ENCODE results near the gene CCT5.
"Not testable (repeated sequence)": the region's sequence is repeated elsewhere in the genome, so short reads cannot be mapped to it uniquely, and the experiment has no call there.

The CCT5 gene

DNA sequence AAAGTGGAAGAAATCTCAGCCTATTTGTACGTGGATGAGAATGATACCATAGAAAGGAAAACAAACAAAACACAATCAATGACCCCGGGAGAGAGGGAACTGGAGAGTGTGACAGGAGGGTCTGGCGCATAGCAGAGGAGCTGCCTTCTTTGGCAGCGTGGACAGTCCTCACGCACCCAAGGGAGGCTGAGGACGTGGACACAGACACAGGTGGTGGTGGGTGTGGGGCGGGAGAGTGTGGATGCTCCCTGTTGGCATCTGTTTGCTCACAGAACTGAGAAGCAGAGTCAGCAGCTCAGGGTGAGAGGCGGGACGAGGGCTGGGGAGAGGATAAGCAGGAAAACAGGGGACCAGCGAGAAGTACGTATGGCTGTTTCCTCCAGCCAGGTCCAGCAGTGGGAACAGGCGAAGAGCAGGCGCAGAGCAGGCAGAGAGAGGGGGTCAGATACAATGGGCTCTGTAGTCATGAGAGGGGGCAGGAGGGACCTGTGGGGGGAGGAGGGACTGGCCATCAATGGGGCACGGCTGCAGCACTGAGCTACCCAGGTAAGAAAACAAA lies 47.6 kb downstream of the CCT5 start:
- no peak for FAIRE-seq
- DNase-seq (ENCODE audit: insufficient read length, low spot score), result no peak

DNA sequence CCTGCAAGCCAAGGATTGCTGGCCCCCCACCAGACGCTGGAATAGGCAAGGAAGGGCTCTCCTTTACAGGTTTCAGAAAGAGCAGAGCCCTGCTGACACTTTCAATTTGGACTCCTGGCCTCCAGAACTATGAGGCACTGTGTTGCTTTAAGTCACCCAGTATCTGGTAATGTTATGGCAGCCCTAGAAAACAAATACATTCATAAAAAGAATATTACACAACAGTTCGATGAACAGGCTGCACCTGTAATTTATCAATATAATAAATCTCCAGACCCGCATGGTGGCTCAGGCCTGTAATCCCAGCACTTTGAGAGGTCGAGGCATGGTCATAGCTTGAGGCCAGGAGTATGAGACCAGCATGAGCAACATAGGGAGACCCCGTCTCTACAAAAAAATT lies 50.2 kb downstream of the CCT5 start:
- DNase-seq (ENCODE audit: insufficient read length, low spot score), result no peak
- FAIRE-seq, result no peak

DNA sequence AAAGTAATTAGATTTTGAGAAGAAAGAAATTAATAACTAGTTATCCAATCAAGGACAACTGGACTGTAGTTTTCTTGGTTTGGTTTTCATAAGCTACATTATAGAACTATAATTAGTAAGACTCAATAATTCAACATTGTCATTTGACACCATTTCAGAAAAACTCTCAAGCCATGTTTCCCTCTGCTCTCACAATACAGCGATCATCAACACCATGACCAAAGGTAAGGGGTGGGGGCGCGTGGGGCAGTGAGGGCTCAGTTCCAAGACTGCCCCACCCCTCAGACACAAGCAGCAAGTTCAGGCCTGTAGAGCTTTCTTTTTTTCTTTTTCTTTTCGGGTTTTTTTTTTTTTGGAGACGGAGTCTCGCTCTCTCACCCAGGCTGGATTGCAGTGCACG lies 51.2 kb downstream of the CCT5 start:
- DNase-seq (ENCODE audit: insufficient read length, low spot score), result no peak
- FAIRE-seq, result no peak

DNA sequence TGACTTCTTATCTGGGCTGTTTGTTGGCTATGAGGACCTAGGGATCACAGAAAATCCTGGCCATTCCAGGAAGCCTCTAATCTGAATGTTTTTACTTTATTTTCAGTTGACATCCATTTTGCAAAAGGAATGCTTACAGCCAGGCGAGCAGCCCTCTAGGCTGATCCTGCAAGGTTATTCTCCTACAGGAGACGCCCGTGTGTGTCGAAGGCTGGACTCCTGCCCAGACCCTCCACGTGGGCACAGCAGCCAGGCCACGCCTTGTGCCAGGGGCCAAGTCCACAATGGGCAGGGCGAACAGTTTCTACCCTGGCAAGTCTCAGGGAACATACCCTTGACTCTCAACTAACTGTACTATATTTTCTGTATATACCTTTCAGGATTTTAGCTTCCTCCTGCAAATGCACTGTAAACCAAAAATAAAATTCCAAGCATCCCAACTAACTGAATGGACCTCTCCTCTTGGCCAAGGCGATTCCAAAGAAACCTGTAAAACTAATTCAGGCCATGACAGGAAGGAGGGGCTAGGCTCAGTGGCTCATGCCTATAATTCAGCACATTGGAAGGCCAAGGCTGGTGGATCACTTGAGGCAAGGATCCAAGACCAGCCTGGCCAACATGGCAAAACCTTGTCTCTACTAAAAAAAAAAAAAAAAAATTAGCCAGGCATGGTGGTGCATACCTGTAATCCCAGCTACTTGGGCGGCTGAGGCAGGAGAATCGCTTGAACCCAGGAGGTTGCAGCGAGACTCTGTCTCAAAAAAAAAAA lies 51.9 kb downstream of the CCT5 start:
- DNase-seq (ENCODE audit: insufficient read length, low spot score), result no peak
- FAIRE-seq, result no peak

DNA sequence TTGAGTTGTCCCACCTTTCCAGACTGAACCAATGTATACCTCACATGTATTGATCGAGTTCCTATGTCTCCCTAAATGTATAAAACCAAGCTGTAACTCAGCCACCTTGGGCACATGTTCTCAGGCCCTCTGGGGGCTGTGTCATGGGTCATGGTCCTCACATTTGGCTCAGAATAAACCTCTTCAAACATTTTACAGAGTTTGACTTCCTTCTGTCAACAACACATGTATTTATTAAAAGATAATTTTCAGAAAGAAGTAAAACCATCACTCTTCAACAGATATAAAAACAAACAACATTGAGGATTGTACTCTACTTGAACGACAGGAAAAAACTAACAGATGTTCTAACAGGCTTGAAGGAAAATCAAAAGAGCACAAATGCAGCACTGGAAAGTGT lies 53.1 kb downstream of the CCT5 start:
- DNase-seq (ENCODE audit: insufficient read length, low spot score), result no peak
- FAIRE-seq, result no peak

DNA sequence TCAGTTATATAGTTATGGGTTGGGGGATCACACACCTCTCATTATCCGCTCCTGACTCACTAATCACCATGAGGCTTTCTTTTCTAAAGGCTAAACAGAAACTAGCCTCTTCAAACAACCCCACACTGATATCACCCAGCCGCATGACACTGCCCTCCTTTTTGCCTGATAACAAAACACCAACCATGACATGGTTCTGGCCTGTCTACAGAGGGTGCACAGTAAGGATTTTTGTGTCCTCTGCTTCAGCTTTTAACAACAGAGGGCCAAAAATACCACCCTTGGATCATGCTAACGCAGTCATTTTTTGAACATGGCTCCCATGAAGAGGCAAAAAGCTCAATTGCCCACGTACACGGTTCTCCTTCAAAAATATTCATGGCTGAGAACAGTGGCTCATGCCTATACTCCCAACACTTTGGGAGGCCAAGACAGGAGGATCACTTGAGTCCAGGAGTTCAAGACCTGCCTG lies 53.7 kb downstream of the CCT5 start:
- FAIRE-seq, result no peak

DNA sequence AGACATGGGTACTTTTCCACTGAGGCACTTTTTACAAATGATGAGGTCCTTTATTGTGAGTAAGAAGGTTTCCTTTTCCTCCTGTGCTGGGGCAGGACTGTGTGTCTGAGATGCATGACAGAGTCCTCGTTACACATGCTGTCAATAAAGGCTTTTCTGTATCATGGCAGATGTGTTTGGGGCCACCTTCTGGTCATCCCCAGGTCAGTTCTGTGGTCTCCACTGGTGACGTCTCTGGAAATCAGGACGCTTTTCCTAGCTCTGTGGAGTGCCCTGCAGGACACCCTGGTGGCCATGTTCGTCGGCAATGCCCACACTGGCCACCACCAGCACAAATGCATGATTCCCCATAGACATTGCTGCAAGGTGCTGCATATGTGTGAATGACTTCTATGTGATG lies 54.9 kb downstream of the CCT5 start:
- no peak for DNase-seq (ENCODE audit: insufficient read length, low spot score)
- FAIRE-seq, result no peak

More for the DNA sequence above, 53.7 kb downstream of the CCT5 start:
- no peak for DNase-seq (ENCODE audit: insufficient read length, low spot score)

DNA sequence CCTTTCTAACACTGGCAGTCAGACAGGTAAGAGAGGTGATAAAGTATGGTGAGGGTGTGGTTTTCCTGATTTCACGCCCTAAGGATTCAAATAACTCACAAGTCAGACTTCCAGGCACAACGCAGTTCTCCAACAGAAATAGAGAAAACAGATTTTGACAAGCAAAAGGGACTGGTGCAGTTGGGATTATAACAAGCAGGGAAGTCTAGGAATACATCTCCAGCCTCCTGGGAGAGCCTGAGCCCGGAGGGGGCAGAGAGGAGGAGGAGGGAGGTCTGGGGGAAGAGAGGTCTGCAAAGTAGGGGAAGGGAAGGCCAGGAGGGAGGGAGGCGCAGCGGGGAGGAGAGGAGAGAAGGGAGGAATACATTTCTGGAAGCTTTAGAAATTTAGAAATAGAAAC lies 56.0 kb downstream of the CCT5 start:
- FAIRE-seq (no peak), DNase-seq (ENCODE audit: insufficient read length, low spot score) (no peak)

DNA sequence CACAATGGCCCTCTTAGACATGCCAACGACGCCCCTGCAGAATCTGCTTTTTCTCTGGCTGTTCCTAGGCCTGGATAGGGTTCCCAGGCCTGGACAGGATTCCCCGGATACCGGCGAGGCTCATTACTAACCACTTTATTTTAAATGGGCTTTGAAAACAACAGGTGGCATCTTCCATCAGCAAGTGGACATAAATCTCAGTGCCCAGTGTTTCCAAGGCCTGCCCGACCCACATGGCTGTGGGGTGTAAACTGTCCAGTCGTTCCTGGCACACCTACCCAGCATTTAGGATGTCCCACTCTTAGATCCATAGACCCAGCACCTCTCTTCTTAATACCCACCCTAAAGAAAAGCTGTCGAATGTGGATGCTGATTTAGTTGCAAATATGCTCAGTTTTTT lies 56.7 kb downstream of the CCT5 start:
- FAIRE-seq, result peak; percentile 9
- no peak for DNase-seq (ENCODE audit: insufficient read length, low spot score)

DNA sequence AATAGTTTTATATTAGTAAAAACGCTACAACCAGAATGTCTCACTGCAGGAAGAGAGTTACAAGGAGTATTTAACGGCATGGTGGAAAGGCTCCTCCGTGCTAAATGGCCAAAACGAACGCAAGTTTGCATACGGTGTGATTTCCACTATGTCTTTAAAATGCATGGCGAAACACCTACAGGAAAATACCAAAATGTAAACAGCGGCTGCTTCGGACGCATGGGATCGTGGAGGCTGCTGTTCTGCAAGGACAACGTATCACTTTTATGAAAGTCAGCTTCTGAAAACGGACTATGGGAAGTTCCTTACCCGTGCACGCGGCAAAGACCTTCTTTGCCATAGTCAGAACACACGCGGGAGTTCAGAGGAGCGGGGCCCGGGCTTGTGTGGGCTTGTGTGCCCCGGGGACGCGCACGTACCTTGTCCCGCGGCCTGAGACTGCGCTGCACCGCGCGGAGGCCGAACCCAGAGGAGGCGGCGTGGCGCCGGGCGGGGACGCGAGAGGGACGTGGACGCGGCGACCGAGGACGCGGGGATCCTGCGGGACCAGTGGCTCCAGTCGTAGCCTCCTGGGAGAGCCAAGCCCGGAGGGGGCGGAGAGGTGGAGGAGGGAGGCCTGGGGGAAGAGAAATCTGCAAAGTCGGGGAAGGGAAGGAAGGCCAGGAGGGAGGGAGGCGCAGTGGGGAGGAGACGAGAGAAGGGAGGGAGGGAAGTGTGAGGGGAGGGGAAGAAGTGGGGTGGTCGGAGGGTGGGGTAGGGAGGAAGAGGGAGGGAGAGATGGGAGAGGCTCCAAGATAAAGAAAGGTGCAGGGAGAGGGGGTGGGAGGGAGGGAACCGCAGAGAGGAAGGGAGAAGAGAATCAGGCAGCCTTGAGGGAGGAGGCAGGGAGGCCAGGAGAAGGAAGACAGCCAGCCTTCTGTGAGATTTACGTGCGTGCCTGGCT lies 57.4 kb downstream of the CCT5 start, which contains the start of gene CMBL:
CMBL (minus strand) TSS at position 697 of the 943 bp plus-strand sequence. CDS start 17,140 bp downstream, outside the sequence.
- peak; percentile 42 for FAIRE-seq
- DNase-seq (ENCODE audit: insufficient read length, low spot score), result peak; percentile 49

DNA sequence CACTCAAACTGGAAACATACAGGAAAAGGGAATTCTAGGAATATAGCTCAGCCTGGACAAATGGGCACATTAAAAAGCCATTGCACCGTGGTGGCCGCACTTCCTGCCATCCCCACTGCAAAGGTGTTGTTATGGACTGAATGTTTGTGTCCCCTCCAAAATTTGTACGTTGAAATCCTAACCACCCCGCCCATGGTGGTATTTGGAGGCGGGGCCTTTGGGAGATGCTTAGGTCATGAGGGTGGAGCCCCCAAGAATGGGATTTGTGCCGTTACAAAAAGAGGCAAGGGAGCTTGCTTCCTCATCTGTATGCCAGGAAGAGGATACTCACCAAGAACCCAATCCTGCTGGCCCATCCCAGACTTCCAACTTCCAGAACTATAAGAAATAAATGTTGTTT lies 58.8 kb downstream of the CCT5 start:
- no peak for FAIRE-seq
- no peak for DNase-seq (ENCODE audit: insufficient read length, low spot score)

DNA sequence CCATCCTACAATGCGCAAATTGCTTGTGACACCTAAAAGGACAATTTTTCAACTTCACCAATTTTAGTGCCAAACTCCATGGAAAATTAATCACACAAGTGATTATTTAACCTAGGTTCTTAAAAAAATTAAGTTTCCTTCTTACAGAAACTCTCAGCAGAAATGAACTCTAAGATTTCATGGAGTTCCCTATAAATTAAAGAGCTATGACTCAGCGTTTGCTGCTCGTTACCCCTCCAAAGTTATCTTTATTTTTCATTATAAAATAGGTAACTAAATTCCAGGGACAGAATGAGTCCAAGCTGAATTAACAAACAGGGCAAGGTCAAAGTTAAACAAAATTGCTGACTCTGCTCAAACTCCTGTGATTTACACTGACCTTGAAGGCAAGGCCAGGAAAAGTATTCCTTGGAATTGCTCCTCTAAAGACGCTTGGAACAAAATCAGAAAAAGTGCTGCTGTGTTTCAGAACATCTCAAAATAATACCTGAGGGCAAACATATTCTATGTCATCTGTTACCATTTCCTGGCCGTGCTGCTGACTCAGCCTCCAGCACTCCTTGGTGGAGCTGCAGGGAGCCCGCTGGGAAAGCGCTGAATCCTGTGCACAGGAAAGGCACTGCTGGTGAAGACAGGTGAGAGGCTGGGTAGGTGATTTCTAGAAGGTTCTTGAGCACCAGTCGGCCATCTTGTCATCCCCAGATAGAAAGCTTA lies 60.1 kb downstream of the CCT5 start:
- FAIRE-seq, result peak; percentile 4
- DNase-seq (ENCODE audit: insufficient read length, low spot score), result peak; percentile 91

DNA sequence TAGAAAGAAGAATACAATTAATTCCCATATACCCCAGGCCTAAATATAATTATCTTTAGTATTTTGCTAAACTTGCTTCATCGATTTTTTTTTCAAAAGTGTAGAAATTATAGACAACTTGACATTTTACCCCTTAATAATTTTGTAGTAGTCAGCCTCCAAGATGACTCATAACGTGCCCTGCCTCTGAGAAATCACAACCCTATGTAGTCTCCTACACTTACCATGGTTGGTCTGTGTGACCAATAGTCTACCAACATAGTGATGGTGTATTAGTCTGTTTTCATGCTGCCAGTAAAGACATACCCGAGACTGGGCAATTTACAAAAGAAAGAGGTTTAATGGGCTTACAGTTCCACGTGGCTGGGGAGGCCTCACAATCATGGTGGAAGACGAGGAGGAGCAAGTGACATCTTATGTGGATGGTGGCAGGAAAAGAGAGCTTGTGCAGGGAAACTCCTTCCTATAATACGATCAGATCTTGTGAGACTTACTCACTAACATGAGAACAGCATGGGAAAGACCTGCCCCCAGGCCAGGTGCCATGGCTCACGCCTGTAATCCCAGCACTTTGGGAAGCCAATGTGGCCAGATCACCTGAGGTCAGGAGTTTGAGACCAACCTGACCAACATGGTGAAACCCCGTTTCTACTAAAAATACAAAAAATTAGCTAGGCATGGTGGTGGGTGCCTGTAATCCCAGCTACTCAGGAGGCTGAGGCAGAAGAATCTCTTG lies 60.9 kb downstream of the CCT5 start:
- FAIRE-seq; DNase-seq (ENCODE audit: insufficient read length, low spot score): not testable (repeated sequence)

DNA sequence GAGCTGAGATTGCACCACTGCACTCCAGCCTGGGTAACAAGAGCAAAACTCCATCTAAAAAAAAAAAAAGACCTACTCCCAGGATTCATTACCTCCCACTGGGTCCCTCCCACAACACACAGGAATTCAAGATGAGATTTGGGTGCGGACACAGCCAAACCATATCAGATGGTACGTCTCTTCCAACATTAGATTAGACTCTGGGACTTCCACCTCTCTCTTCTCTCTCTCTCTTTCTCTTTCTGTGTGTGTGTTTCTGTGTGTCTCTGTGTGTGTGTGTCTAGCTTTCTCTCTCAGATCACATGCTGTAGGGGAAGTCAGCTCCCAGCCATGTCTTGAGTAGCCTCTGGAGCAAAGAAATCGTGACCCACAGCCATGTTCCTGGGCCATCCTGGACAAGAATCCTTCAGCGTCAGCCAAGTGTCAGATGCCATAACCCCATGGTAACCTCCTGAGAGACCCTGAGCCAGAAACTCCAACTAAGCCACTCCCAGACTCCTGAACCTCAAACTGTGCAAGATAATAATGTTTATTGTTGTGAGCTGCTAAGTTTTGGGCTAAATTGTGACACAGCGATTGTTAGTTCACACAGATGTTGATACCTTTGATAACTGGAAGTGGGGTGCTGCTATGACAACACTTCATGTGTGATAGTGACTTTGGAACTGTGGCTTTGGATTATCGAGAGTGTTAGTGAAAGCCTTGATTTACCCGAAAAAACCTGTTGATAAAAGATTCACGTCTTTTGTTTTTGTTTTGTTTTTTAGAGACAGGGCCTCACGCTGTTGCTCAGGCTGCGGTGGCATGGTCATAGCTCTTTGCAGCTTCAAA lies 61.7 kb downstream of the CCT5 start:
- FAIRE-seq, result no peak
- no peak for DNase-seq (ENCODE audit: insufficient read length, low spot score)

DNA sequence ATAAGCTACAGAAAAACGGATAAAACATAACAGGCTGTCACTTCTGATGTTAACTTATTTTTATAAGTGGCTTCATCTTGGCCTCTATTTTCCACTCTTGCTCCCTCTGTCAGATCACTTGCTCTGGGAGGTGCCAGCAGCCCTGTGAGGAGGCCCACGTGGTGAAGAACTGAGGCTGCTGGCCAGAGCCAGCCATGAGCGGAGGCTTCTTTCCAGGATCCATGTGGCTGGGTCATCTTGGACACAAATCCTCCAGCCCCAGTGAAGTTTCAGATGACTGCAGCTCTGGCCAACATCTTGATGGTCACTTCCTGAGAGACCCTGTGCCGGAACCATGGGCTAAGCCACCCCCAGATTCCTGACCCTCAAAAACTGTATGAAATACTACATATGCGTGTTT lies 65.1 kb downstream of the CCT5 start:
- FAIRE-seq, result no peak
- no peak for DNase-seq (ENCODE audit: insufficient read length, low spot score)
